AG04450 (cell line): ENCODE data around the gene TRIAP1. TPM values are rescaled to one million over a fixed set of nuclear protein-coding genes. Genes with fewer than 3 reads are reported as not detected.

Source experiments
- CTCF ChIA-PET: fragments of 300-600, 350-600 bp; formaldehyde crosslinking; extraction: SDS; loops from one replicate; lab custom pipeline; 2022; ENCODE audit warnings: antibody characterized with exemption, inconsistent platforms; lab: Charles Lee
- POLR2A ChIA-PET: fragments of 350-600 bp; formaldehyde crosslinking; extraction: SDS; loops from one replicate; lab custom pipeline; 2021; ENCODE audit warnings: antibody characterized with exemption, inconsistent platforms; lab: Yijun Ruan, JAX
- DNase-seq: peaks from one replicate; pipeline ENCODE4 v3.0.0-alpha.2; 2011; ENCODE audit warnings: low read depth, low spot score
- H3K27ac ChIP-seq: one replicate; pipeline ENCODE4 v1.5.1; 2012; ENCODE audit warnings: low read depth, low read length, control low read depth
- H3K27me3 ChIP-seq: one replicate; pipeline ENCODE4 v1.6.0; 2012; ENCODE audit warnings: low read length; ENCODE audit not compliant: control insufficient read depth, insufficient read depth
- H3K4me3 ChIP-seq: 2 replicates; pipeline ENCODE4 v1.5.1; 2011; ENCODE audit warnings: mild to moderate bottlenecking, low read depth, low read length, control low read depth
- H3K9me3 ChIP-seq: 2 replicates; pipeline ENCODE4 v1.5.1; 2012; ENCODE audit warnings: low read length; ENCODE audit not compliant: control insufficient read depth, insufficient read depth
- polyA plus RNA-seq: library from polyadenylated mRNA; depleted of rRNA; stranded (reverse); fragments of >200 nt; gene quantifications from 2 replicates; pipeline ENCODE4 v1.2.3, GENCODE V29; 2011
- TF ChIP-seq, protein P1 (sequence below): IDR thresholded peaks from 2 replicates; pipeline ENCODE4 v1.5.1; 2011; ENCODE audit warnings: low read depth, low read length, control low read depth, inconsistent platforms

TRIAP1 gene
- polyA plus RNA-seq, 1 experiment: 70.7 TPM

DNA sequence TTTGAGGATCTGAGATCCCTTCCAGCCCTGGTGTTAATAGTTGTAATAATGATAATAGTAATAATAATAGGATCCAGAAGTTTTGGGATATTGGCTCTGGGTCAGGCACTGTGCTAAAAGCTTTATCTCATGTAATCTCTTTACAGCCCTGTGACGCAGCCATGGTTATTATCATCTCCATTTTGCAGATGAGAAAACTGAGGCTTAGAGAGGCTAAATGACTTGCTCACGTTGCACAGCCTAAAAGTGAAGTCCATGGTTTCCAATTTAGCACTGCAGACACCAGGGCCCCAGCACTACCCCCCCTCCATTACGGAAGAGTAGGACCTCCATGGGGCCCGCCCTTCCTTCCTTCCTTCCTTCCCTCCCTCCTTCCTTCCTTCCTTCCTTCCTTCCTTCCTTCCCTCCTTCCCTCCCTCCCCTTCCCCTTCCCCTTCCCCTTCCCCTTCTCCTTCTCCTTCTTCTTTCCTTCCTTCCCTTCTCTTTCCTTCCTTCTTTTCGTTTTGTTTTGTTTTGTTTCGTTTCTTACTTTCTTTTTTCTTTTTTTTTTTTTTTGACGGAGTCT lies 23.2 kb downstream of the TRIAP1 start:
- ChIA-PET POLR2A (no interaction called here), CTCF (no interaction called here)
- DNase-seq: no peak
- TF ChIP-seq, protein P1, sequence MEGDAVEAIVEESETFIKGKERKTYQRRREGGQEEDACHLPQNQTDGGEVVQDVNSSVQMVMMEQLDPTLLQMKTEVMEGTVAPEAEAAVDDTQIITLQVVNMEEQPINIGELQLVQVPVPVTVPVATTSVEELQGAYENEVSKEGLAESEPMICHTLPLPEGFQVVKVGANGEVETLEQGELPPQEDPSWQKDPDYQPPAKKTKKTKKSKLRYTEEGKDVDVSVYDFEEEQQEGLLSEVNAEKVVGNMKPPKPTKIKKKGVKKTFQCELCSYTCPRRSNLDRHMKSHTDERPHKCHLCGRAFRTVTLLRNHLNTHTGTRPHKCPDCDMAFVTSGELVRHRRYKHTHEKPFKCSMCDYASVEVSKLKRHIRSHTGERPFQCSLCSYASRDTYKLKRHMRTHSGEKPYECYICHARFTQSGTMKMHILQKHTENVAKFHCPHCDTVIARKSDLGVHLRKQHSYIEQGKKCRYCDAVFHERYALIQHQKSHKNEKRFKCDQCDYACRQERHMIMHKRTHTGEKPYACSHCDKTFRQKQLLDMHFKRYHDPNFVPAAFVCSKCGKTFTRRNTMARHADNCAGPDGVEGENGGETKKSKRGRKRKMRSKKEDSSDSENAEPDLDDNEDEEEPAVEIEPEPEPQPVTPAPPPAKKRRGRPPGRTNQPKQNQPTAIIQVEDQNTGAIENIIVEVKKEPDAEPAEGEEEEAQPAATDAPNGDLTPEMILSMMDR: no peak
- peaks cover 4% of the 10 kb centered on the region for H3K27me3 ChIP-seq
- H3K9me3 ChIP-seq: no peaks in the 10 kb centered on the region
- H3K4me3 ChIP-seq: no peak overlapping the region
- no peak overlapping the region for H3K27ac ChIP-seq

DNA sequence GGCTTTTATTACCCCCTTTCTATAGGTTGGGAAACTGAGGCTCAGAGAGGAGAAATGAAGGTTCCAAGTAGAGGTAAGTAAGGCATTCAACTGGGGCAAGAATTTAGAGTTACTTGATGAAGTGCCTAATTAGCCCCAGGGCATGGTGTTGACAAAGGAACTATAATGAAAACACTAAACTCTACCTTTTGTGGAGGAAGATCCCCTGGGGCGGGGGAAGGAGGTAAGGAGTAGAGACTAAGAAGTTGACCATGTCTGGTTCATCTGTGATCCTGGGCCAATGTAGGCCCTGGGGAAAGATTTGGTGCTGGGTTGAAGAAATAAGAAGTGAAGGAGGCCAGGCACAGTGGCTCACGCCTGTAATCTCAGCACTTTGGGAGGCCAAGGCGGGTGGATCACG lies 24.5 kb downstream of the TRIAP1 start:
- CTCF ChIA-PET: interaction anchor here (1.3 kb wide), 1 partner anchor 8 kb away, joined by 6 read pairs; no protein-coding TSS in a partner anchor
- TF ChIP-seq, protein P1: no peak
- no peaks in the 10 kb centered on the region for H3K9me3 ChIP-seq
- DNase-seq: no peak
- H3K4me3 ChIP-seq: no peak overlapping the region
- POLR2A ChIA-PET: no interaction called here
- no peak overlapping the region for H3K27ac ChIP-seq
- peaks cover 7% of the 10 kb centered on the region for H3K27me3 ChIP-seq

DNA sequence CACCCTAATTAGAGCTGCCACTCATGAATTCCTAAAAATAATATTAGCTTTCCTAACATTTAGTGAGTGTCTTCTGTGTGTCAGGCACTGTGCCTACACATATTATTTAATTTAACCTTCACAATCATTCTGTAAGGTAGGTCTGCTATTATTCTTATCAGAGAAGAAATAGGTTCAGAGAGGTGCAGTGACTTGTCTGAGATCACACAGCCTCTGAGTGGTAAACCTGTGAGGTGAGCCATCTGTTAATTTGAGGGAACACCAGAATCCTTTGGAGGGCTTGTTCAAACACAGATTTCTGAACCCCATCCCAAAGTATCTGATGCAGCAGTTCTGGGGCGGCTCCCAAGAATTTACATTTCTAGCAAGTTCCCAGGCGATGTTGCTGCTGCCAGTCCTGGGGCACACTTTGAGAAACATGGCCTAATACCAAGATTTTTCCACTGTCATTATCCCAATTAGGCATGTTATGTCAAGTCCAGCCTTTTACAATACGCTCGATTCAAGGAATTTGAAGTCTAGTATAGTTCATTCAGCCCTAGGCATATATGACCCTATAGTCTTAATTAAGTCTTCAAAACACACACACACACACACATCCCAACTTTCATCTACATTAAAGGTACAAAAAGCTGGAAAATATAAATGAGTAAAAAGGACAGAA lies 28.1 kb downstream of the TRIAP1 start:
- no peaks in the 10 kb centered on the region for H3K9me3 ChIP-seq
- DNase-seq: no peak
- H3K27ac ChIP-seq: no peak overlapping the region
- TF ChIP-seq, protein P1: no peak
- ChIA-PET POLR2A (no interaction called here), CTCF (interaction anchor here (1.0 kb wide), 1 partner anchor 61 kb away, joined by 3 read pairs; no protein-coding TSS in a partner anchor)
- peaks cover 16% of the 10 kb centered on the region for H3K27me3 ChIP-seq
- no peak overlapping the region for H3K4me3 ChIP-seq

DNA sequence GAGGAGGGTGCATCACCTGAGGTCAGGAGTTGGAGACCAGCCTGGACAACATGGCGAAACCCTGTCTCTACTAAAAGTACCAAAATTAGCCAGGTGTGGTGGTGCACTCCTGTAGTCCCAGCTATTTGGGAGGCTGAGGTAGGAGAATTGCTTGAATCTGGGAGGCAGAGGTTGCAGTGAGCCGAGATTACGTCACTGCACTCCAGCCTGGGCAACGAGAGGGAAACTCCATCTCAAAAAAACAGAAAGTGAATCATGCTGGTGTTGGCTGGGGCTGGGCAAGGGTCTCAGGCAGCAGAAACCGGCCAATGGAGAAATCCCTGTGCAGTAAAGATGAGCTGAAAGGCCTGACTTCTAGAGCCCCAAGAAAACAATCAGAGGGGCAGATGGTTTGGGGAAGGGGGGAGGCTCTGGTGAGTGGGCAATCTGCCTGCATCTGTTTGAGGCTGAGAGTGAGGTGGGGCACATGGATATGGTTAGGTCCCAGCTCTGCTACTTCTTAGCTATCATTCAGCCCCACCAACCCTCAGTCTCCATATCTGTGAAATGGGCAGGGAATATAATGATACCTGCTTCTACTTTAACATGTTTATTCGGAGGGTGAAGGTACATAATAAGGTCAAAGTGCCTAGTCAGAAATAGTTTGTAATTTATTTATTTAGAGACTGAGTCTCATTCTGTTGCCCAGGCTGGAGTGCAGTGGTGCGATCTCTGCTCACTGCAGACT lies 29.5 kb downstream of the TRIAP1 start:
- TF ChIP-seq, protein P1: no peak
- ChIA-PET CTCF (interaction anchor here (0.6 to 1.9 kb wide), 3 partner anchors 13 to 17 kb away, joined by 3 to 5 read pairs (median 4); no protein-coding TSS in a partner anchor), POLR2A (no interaction called here)
- Histone ChIP-seq H3K27ac (no peak overlapping the region), H3K9me3 (no peaks in the 10 kb centered on the region), H3K4me3 (no peak overlapping the region), H3K27me3 (peaks cover 16% of the 10 kb centered on the region)
- no peak for DNase-seq
